Smooth muscle cell (in vitro differentiated cells): ENCODE results near the gene SERAC1. TPM values are rescaled to one million over a fixed set of nuclear protein-coding genes. Genes with fewer than 3 reads are reported as not detected.

Experiments used
- DNase-seq: peaks from one replicate; lab custom pipeline; 2025; ENCODE audit not compliant: unreplicated experiment; lab: John Stamatoyannopoulos, UW
- H2AFZ ChIP-seq: fragments of 200-600 bp; sonication (generic); 2 replicates; pipeline ENCODE4 v1.6.0; 2016; ENCODE audit warnings: antibody characterized with exemption, low read depth, mild to moderate bottlenecking
- H3F3A ChIP-seq: fragments of 200-600 bp; sonication (generic); 2 replicates; pipeline ENCODE4 v1.6.0; 2017; ENCODE audit warnings: antibody characterized with exemption, low read depth
- H3K27ac ChIP-seq: fragments of 200-600 bp; sonication (generic); 2 replicates; pipeline ENCODE4 v1.5.1; 2016; ENCODE audit warnings: low read depth, mild to moderate bottlenecking
- H3K27me3 ChIP-seq: fragments of 200-600 bp; sonication (generic); 2 replicates; pipeline ENCODE4 v1.6.1; 2016; ENCODE audit warnings: low read depth, mild to moderate bottlenecking
- H3K36me3 ChIP-seq: fragments of 200-600 bp; sonication (generic); 2 replicates; pipeline ENCODE4 v1.5.1; 2016; ENCODE audit warnings: low read depth
- H3K4me1 ChIP-seq: fragments of 200-600 bp; sonication (generic); 2 replicates; pipeline ENCODE4 v1.5.1; 2016; ENCODE audit warnings: low read depth
- H3K4me2 ChIP-seq: fragments of 200-600 bp; sonication (generic); 2 replicates; pipeline ENCODE4 v1.6.0; 2016; ENCODE audit warnings: mild to moderate bottlenecking
- H3K4me3 ChIP-seq: fragments of 200-600 bp; sonication (generic); 2 replicates; pipeline ENCODE4 v1.5.1; 2016; ENCODE audit warnings: mild to moderate bottlenecking
- H3K79me2 ChIP-seq: fragments of 200-600 bp; sonication (generic); 2 replicates; pipeline ENCODE4 v1.6.0; 2016; ENCODE audit warnings: low read depth, mild to moderate bottlenecking
- H3K9ac ChIP-seq: fragments of 200-600 bp; sonication (generic); 2 replicates; pipeline ENCODE4 v1.6.0; 2016; ENCODE audit warnings: low read depth
- H3K9me3 ChIP-seq: fragments of 200-600 bp; sonication (generic); replicated peaks from 2 replicates; pipeline ENCODE4 v1.5.1; 2016; ENCODE audit warnings: low read depth
- H4K20me1 ChIP-seq: fragments of 200-600 bp; sonication (generic); 2 replicates; pipeline ENCODE4 v1.6.0; 2016; ENCODE audit warnings: low read depth
- WGBS: methylation state at CpG from one replicate; pipeline ENCODE4 v1.1.7; 2016; ENCODE audit warnings: low lambda C conversion rate; 5-methylcytosine and 5-hydroxymethylcytosine counted together
- polyA plus RNA-seq: library from polyadenylated mRNA; unstranded; fragments of >200 nt; fragmentation: Nextera tagmentation; extraction: Ambion mirVana; gene quantifications from 2 replicates; pipeline ENCODE4 v1.2.1, GENCODE V29; 2016
- total RNA-seq: library from RNA; depleted of rRNA; stranded (reverse); fragments of >200 nt; gene quantifications from 2 replicates; pipeline ENCODE4 v1.2.3, GENCODE V29; 2014
- TF ChIP-seq, protein P1 (sequence below): fragments of 200-600 bp; sonication (generic); IDR thresholded peaks from 2 replicates; pipeline ENCODE4 v1.5.1; 2017; ENCODE audit warnings: borderline replicate concordance, mild to moderate bottlenecking, antibody characterized with exemption; ENCODE audit not compliant: insufficient read depth, poor library complexity, severe bottlenecking

The SERAC1 gene
- total and polyA plus RNA-seq, 2 experiments from 2014 or later = 2.6 to 5.6 TPM

DNA sequence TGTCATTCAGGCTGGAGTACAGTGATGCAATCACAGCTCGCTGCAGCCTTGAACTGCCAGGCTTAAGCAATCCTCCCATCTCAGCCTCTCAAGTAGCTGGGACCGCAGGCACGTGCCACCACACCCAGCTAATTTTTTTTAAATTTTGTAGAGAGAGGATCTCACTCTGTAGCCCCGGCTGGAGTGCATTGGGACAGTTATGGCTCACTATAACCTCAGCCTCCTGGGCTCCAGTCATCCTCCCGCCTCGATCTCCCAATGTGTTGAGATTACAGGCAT, 86.5 kb downstream of the SERAC1 start:
- Histone ChIP-seq H3K79me2 (no peaks in the 10 kb centered on the region), H3F3A (no peaks in the 10 kb centered on the region), H3K4me3 (no peak overlapping the region), H3K4me2 (no peak overlapping the region), H3K36me3 (no peaks in the 10 kb centered on the region), H3K27me3 (no peaks in the 10 kb centered on the region), H3K4me1 (no peaks in the 10 kb centered on the region), H3K9me3 (no peaks in the 10 kb centered on the region), H4K20me1 (no peaks in the 10 kb centered on the region), H3K9ac (no peak overlapping the region), H2AFZ (no peak overlapping the region), H3K27ac (no peak overlapping the region)
- WGBS = 96% methylated on average over 6 of the region's 6 CpGs
- TF ChIP-seq, protein P1, sequence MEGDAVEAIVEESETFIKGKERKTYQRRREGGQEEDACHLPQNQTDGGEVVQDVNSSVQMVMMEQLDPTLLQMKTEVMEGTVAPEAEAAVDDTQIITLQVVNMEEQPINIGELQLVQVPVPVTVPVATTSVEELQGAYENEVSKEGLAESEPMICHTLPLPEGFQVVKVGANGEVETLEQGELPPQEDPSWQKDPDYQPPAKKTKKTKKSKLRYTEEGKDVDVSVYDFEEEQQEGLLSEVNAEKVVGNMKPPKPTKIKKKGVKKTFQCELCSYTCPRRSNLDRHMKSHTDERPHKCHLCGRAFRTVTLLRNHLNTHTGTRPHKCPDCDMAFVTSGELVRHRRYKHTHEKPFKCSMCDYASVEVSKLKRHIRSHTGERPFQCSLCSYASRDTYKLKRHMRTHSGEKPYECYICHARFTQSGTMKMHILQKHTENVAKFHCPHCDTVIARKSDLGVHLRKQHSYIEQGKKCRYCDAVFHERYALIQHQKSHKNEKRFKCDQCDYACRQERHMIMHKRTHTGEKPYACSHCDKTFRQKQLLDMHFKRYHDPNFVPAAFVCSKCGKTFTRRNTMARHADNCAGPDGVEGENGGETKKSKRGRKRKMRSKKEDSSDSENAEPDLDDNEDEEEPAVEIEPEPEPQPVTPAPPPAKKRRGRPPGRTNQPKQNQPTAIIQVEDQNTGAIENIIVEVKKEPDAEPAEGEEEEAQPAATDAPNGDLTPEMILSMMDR = no peak
- DNase-seq = no peak

GRCh38 chr6:158080849-158081656, 87.0 kb downstream of the SERAC1 start:
- Histone ChIP-seq H3K36me3 (no peaks in the 10 kb centered on the region), H3K4me3 (no peak overlapping the region), H3K27me3 (no peaks in the 10 kb centered on the region), H3K9me3 (no peaks in the 10 kb centered on the region), H3K9ac (no peak overlapping the region), H3K4me2 (no peak overlapping the region), H3K4me1 (no peaks in the 10 kb centered on the region), H3F3A (no peaks in the 10 kb centered on the region), H2AFZ (no peak overlapping the region), H4K20me1 (no peaks in the 10 kb centered on the region), H3K79me2 (no peaks in the 10 kb centered on the region), H3K27ac (no peak overlapping the region)
- no peak for DNase-seq
- 93% methylated on average over 18 of the region's 18 CpGs for WGBS
- TF ChIP-seq, protein P1 = no peak

- H3K79me2 ChIP-seq = no peaks in the 10 kb centered on the region
- no peaks in the 10 kb centered on the region for H3K27me3 ChIP-seq
- no peak overlapping the region for H3K4me2 ChIP-seq
- no peak overlapping the region for H2AFZ ChIP-seq
- TF ChIP-seq, protein P1 = no peak
- H3K9ac ChIP-seq = no peak overlapping the region
- WGBS = 90% methylated on average over 7 of the region's 7 CpGs
- DNase-seq = no peak
- H3K4me1 ChIP-seq = no peaks in the 10 kb centered on the region
- H3K36me3 ChIP-seq = no peaks in the 10 kb centered on the region
- H3F3A ChIP-seq = no peaks in the 10 kb centered on the region
- H3K27ac ChIP-seq = no peak overlapping the region
- no peaks in the 10 kb centered on the region for H4K20me1 ChIP-seq
- H3K4me3 ChIP-seq = no peak overlapping the region
- H3K9me3 ChIP-seq = no peaks in the 10 kb centered on the region
Measured at GRCh38 chr6:158078320-158078719, 89.7 kb downstream of the SERAC1 start.

GRCh38 chr6:158077676-158078075, 90.4 kb downstream of the SERAC1 start:
- H3K4me3 ChIP-seq = no peak overlapping the region
- no peaks in the 10 kb centered on the region for H3K79me2 ChIP-seq
- H4K20me1 ChIP-seq = no peaks in the 10 kb centered on the region
- TF ChIP-seq, protein P1 = no peak
- H3F3A ChIP-seq = no peaks in the 10 kb centered on the region
- no peaks in the 10 kb centered on the region for H3K4me1 ChIP-seq
- no peak overlapping the region for H3K9ac ChIP-seq
- 94% methylated on average over 10 of the region's 10 CpGs for WGBS
- no peaks in the 10 kb centered on the region for H3K27me3 ChIP-seq
- no peak for DNase-seq
- no peak overlapping the region for H2AFZ ChIP-seq
- H3K9me3 ChIP-seq = no peaks in the 10 kb centered on the region
- H3K4me2 ChIP-seq = no peak overlapping the region
- no peaks in the 10 kb centered on the region for H3K36me3 ChIP-seq
- no peak overlapping the region for H3K27ac ChIP-seq
